NCI-H128 (cell line): ENCODE data around the gene RHO.

Experiments used
- DNase-seq: peaks from one replicate; lab custom pipeline; 2025; ENCODE audit not compliant: unreplicated experiment; lab: John Stamatoyannopoulos, UW

Gene RHO

DNA sequence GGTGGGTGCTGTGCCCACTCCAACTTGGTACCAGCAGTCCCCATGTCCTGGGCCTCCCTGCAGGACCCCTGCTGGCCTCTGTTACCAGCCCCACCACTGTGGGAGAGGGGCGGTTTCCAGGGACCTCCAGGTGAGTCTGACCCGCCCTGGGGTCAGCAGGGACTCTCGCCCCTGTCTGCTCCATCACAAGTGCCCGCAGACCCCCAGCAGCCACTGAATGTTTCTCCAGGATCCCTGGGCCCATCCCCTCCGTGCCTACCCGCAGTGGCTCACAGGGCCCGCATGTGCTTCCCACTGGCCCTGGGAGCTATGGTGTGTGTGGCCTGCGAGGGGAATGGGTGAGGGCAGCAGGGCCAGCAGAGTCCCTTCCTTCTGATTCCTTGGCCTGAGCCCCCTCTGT is 9.9 kb upstream of the RHO start:
- no peak for DNase-seq

DNA sequence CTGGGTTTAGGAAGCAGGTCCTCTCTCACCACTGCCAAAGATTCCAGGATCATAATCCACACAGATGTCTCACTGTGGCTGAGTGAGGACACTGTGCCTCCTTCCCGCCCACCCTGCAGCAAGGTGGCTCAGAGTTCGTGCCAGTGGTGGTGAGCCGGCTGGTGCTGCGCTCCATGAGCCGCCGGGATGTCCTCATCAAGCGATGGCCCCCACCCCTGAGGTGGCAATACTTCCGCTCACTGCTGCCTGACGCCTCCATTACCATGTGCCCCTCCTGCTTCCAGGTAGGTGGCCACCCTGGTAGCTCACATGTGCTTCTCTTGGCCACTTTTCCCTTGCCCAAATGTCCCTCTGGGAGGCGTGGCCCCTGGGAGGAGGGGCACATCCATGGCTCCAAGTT is 9.0 kb upstream of the RHO start:
- no peak for DNase-seq

DNA sequence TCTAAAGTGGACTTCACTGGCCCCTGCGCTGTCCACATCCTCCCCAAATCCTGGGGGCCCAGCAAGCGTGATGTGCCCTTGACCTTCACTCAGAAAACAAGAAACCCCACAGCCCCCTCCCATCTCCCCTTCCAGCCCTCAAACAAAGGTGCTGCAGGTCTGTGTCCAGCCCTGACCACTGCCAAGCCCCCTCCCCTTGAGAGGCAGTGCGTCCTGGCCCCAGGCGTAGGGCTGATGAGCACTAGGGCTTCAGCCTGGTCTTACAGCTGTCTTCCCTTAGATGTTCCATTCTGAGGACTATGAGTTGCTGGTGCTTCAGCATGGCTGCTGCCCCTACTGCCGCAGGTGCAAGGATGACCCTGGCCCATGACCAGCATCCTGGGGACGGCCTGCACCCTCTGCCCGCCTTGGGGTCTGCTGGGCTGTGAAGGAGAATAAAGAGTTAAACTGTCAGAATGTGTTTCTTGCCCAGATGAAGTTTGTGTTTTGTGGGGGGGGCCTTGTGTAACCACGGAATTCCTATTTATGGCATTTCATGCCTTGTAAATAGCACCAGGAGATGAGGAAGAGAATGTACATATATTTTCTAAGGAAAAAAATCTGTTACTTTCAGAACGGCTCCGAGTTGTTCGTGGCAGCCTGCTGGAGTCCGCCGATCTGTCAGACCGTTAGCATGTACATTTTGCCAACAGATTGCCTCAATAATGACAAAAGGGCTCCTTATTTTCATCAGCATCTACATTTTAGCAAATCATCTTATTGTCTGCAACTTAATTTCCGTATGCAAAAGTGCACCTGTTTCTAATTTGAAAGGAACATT is 8.3 kb upstream of the RHO start:
- DNase-seq: no peak

DNA sequence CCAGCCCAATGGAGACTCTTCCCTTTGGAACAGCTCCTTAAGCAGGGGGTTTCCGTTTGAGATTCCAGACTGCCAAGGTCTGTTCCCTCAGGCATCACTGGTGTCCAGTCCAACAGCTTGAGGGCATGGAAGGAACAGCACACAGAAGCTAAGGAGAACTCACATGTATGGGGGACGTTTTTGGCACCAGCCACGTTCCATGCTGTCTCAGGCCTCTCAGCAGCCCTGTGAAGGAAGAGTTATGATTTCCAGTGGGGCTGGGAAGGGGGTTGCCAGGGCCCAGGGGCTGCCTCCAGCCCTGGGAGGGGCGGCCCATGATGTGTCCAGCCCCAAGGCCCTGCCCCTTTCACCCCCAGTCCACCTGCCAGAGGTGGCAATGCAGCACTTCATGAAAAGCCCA is 7.5 kb upstream of the RHO start:
- DNase-seq: no peak

DNA sequence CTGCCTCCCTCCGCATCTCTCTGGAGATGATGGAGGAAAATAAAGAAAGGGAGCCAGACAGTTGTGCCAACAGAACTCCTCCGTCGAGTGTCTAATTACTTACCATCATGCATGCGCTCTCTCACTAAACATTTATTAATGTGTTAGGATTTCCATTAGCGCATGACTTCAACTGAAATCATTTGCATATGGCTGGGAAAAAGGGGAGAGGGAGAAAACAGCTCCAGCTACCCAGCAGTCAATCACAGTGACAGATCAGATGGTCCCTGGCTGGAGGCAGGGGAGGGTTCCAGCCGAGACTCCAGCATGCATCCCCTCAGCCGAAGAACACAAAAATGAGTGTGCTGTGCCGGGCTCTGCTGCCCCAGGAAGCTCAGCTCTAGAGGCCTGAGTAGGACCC is 6.8 kb upstream of the RHO start:
- DNase-seq: no peak

DNA sequence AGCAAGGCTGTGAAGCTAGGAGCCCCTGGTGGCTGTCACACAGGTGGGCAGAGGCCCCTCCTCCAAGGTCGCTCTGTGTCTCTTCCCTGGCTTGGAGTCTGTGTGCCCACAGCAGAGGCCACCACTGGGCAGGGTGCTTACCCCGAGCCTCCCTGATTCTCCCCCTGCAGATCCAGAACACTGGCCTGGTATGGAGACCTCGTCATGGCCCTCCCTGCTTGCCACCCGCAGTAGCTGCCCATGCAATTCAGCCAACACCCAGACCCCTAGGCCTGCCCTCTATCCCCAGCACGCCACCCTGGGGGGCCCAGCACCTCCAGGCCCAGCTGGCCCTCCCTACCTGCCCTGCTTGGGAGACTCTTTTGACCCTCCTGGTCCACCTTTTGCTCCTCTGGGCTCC is 5.5 kb upstream of the RHO start:
- no peak for DNase-seq

DNA sequence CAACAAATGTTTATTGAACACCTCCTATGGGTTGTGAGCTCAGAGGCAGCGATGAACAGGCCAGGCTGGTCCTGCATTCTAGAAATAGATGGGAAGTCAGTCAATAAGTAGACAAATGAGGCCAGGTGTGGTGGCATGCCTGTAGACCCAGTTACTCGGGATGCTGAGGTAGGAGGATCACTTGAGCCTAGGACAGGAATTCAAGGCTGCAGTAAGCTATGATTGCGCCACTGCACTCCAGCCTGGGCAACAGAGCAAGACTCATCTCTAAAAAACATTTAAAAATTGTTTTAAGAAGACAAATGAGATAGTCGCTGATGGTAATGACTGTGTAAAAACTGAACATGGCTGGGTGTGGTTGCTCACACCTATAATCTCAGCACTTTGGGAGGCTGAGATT is 4.4 kb upstream of the RHO start:
- no peak for DNase-seq

DNA sequence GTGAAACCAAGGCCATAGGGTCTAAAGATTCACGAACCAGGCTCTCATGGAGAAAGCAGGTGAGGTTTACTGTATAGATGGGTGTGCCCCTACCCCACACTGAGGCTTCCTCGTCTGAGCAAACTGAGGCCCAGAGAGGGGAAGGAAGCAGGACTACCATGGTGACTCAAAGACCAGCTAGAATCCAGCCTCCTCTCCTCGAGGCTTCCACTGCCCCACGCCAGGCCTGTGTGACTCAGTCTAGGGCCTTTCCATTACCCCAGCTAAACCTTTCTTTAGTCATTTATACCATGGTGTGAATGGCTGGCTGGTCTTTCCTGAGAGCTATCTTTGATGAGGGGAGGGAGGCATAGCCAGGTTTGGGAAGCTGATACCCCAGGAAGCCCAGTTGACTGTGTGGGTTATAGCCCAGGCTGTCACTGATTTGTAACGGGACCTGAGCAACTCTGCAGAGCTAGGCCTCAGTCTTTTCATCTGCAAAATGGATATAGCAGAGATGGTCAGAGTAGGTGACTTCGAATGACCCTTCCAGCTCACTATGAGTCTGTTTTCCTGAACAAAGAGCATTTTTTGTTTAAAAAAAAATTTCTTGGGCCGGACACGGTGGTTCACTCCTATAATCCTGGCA is 3.0 kb upstream of the RHO start:
- no peak for DNase-seq

DNA sequence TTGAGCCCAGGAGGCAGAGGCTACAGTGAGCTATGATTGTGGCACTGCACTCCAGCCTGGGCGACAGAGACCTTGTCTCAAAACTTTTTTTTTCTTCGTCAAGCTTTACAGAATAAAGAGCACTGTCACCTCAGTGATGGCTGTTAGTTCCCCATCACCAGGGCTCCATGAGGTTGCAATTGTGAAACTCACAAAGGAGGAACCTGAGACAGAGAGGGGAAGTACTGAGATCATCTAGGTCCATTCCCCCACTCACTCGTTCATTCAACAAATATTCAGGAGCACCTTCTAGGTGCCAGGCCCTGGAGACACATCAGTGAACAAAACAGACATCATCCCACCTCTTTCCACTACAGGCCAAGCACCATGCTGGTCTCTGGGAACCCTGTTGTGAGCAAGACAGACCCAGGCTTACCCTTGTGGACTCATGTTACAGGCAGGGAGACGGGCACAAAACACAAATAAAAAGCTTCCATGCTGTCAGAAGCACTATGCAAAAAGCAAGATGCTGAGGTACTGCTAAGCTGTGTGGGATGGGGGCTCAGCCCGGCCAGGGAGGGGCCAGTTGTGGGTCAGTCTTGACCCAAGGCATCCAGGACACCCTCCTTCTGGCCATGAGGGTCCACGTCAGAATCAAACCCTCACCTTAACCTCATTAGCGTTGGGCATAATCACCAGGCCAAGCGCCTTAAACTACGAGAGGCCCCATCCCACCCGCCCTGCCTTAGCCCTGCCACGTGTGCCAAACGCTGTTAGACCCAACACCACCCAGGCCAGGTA is 2.1 kb upstream of the RHO start:
- no peak for DNase-seq

DNA sequence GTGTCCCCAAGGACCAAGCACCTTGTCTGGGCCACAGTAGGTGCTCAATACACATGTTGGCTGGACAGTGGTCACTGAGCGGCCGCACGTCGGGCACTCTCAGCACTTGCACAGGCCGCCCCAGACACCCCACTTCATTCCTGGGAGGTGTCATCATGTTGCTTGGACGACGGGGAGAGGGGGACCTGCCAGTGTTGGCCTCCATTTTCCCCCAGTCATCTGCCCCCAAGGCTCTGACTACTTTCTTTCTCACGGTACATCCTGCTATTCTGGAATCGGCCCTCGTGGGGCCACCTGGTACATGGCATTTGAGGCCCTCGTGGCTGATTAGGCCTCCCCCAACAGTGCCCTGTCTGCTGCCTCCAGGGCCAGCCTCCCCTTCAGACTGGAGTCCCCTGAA is 1.2 kb upstream of the RHO start:
- DNase-seq: no peak

DNA sequence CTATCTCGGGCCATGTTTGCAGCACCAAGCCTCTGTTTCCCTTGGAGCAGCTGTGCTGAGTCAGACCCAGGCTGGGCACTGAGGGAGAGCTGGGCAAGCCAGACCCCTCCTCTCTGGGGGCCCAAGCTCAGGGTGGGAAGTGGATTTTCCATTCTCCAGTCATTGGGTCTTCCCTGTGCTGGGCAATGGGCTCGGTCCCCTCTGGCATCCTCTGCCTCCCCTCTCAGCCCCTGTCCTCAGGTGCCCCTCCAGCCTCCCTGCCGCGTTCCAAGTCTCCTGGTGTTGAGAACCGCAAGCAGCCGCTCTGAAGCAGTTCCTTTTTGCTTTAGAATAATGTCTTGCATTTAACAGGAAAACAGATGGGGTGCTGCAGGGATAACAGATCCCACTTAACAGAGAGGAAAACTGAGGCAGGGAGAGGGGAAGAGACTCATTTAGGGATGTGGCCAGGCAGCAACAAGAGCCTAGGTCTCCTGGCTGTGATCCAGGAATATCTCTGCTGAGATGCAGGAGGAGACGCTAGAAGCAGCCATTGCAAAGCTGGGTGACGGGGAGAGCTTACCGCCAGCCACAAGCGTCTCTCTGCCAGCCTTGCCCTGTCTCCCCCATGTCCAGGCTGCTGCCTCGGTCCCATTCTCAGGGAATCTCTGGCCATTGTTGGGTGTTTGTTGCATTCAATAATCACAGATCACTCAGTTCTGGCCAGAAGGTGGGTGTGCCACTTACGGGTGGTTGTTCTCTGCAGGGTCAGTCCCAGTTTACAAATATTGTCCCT is 1.2 kb downstream of the RHO start:
- no peak for DNase-seq

DNA sequence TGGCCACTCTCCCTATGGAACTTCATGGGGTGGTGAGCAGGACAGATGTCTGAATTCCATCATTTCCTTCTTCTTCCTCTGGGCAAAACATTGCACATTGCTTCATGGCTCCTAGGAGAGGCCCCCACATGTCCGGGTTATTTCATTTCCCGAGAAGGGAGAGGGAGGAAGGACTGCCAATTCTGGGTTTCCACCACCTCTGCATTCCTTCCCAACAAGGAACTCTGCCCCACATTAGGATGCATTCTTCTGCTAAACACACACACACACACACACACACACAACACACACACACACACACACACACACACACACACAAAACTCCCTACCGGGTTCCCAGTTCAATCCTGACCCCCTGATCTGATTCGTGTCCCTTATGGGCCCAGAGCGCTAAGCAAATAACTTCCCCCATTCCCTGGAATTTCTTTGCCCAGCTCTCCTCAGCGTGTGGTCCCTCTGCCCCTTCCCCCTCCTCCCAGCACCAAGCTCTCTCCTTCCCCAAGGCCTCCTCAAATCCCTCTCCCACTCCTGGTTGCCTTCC is 1.9 kb downstream of the RHO start:
- DNase-seq: no peak

DNA sequence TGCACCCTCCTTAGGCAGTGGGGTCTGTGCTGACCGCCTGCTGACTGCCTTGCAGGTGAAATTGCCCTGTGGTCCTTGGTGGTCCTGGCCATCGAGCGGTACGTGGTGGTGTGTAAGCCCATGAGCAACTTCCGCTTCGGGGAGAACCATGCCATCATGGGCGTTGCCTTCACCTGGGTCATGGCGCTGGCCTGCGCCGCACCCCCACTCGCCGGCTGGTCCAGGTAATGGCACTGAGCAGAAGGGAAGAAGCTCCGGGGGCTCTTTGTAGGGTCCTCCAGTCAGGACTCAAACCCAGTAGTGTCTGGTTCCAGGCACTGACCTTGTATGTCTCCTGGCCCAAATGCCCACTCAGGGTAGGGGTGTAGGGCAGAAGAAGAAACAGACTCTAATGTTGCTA is 2.4 kb downstream of the RHO start:
- DNase-seq: no peak

DNA sequence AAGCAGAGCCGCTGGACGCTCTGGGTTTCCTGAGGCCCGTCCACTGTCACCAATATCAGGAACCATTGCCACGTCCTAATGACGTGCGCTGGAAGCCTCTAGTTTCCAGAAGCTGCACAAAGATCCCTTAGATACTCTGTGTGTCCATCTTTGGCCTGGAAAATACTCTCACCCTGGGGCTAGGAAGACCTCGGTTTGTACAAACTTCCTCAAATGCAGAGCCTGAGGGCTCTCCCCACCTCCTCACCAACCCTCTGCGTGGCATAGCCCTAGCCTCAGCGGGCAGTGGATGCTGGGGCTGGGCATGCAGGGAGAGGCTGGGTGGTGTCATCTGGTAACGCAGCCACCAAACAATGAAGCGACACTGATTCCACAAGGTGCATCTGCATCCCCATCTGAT is 3.3 kb downstream of the RHO start:
- no peak for DNase-seq

DNA sequence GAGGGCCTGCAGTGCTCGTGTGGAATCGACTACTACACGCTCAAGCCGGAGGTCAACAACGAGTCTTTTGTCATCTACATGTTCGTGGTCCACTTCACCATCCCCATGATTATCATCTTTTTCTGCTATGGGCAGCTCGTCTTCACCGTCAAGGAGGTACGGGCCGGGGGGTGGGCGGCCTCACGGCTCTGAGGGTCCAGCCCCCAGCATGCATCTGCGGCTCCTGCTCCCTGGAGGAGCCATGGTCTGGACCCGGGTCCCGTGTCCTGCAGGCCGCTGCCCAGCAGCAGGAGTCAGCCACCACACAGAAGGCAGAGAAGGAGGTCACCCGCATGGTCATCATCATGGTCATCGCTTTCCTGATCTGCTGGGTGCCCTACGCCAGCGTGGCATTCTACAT is 3.8 kb downstream of the RHO start:
- DNase-seq: no peak

DNA sequence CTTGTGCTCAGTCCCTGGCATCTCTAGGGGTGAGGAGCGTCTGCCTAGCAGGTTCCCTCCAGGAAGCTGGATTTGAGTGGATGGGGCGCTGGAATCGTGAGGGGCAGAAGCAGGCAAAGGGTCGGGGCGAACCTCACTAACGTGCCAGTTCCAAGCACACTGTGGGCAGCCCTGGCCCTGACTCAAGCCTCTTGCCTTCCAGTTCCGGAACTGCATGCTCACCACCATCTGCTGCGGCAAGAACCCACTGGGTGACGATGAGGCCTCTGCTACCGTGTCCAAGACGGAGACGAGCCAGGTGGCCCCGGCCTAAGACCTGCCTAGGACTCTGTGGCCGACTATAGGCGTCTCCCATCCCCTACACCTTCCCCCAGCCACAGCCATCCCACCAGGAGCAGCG is 5.0 kb downstream of the RHO start:
- DNase-seq: no peak

DNA sequence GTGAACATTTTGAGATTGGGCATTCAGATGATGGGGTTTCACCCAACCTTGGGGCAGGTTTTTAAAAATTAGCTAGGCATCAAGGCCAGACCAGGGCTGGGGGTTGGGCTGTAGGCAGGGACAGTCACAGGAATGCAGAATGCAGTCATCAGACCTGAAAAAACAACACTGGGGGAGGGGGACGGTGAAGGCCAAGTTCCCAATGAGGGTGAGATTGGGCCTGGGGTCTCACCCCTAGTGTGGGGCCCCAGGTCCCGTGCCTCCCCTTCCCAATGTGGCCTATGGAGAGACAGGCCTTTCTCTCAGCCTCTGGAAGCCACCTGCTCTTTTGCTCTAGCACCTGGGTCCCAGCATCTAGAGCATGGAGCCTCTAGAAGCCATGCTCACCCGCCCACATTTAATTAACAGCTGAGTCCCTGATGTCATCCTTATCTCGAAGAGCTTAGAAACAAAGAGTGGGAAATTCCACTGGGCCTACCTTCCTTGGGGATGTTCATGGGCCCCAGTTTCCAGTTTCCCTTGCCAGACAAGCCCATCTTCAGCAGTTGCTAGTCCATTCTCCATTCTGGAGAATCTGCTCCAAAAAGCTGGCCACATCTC is 6.1 kb downstream of the RHO start:
- no peak for DNase-seq

DNA sequence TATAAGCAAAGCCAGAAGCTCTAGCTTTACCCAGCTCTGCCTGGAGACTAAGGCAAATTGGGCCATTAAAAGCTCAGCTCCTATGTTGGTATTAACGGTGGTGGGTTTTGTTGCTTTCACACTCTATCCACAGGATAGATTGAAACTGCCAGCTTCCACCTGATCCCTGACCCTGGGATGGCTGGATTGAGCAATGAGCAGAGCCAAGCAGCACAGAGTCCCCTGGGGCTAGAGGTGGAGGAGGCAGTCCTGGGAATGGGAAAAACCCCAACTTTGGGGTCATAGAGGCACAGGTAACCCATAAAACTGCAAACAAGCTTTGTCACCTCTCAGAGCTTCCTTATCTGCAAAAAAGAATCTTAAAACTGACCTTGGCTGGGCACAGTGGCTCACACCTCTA is 6.6 kb downstream of the RHO start:
- DNase-seq: no peak

DNA sequence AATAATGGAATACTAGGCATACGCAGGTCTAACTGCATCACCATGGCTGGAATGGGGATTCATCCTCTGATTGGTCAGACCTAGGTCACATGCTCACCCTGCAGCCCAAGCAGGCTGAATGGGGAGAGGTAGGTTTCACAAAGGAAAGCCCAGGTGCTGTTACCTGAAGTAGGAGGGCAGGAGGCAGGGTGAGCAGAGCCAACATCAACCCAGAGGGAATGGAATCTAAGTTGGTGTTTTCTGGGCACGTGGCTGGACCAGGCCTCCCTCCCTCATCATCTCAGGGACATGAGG is 7.9 kb downstream of the RHO start:
- no peak for DNase-seq

DNA sequence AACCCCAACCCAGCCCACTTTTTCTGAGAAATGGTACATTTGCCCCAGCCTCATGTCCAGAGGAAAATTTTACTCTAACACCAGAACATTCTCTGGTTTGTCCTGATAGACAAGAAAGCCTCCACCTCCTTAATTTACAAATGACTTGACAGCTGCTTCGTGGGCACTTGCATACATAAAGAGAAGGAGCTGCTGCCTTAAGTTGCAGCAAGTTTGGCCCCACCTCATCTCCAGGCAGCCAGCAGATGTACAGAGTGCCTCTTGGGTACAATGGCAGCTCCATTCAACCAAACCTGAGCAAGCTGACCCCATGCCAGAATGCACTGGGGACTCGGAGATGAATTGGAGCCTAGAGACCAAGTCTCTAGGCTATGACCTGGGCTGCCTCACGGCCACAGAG is 8.4 kb downstream of the RHO start:
- no peak for DNase-seq

DNA sequence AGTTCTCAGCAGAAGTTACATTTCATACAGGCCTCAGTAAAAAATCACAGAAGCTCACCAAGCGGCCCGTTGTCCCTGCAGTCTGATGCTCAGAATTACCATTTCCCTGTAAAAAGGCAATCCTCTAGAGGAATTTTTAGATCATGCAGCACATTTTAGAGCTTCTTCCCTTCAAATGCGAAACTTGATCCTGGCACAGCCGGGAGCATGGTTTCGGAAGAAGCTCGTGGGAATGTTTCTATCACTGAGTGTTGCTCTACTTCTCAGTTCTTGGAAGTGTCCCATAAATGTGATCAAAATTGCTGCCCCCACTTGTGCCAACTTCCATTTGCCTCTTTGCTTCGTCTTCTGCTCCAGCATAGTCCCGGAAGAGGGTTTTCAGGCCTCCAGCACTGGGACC is 10.8 kb downstream of the RHO start:
- no peak for DNase-seq
